SHP77 (cell line): ENCODE measurements around the gene NUDT8.
"Not testable (repeated sequence)": the region's sequence is repeated elsewhere in the genome, so short reads cannot be mapped to it uniquely, and the experiment has no call there.

Source experiments
- DNase-seq, 2 experiments: peaks; one replicate each; lab custom pipeline; 2025; lab: John Stamatoyannopoulos, UW

The NUDT8 gene

GRCh38 chr11:67660752-67661151 lies 31.0 kb upstream of the NUDT8 start:
- not testable (repeated sequence) for DNase-seq

- DNase-seq, result not testable (repeated sequence)
These were observed 30.0 kb upstream of the NUDT8 start for GRCh38 chr11:67659651-67660165.

GRCh38 chr11:67657300-67657699 lies 27.6 kb upstream of the NUDT8 start:
- DNase-seq, result no peak

GRCh38 chr11:67656278-67656922 lies 26.7 kb upstream of the NUDT8 start:
- no peak for DNase-seq

- DNase-seq, result no peak
These were observed 24.5 kb upstream of the NUDT8 start for GRCh38 chr11:67654225-67654624.

- no peak for DNase-seq
These were observed 23.5 kb upstream of the NUDT8 start for GRCh38 chr11:67652965-67653845.

GRCh38 chr11:67651976-67652781 lies 22.4 kb upstream of the NUDT8 start:
- no peak for DNase-seq

GRCh38 chr11:67649634-67650510 lies 20.1 kb upstream of the NUDT8 start:
- DNase-seq, result no peak

GRCh38 chr11:67648796-67649613 lies 19.3 kb upstream of the NUDT8 start:
- no peak for DNase-seq

- peak; percentile 52 to 87 for DNase-seq
These were observed 18.5 kb upstream of the NUDT8 start for GRCh38 chr11:67648140-67648795.

- no peak for DNase-seq
These were observed 17.7 kb upstream of the NUDT8 start for GRCh38 chr11:67647471-67647870.

- DNase-seq, result no peak
These were observed 17.0 kb upstream of the NUDT8 start for GRCh38 chr11:67646535-67647336.

- no peak for DNase-seq
These were observed 16.1 kb upstream of the NUDT8 start for GRCh38 chr11:67645521-67646461.

GRCh38 chr11:67644472-67645418 lies 15.0 kb upstream of the NUDT8 start:
- no peak for DNase-seq

- peak; percentile 27 to 30 for DNase-seq
These were observed 14.3 kb upstream of the NUDT8 start for GRCh38 chr11:67644042-67644441.
